H9 (cell line): Measurements from ENCODE around the gene PDZK1IP1. TPM values are rescaled to one million over a fixed set of nuclear protein-coding genes. Genes with fewer than 3 reads are reported as not detected.

Experiments
- DNase-seq: peaks from one replicate; pipeline ENCODE4 v3.0.0-alpha.2; 2017
- H2AFZ ChIP-seq: one replicate; pipeline ENCODE4 v1.6.1; 2013; ENCODE audit warnings: mild to moderate bottlenecking, low read length, control low read depth, moderate library complexity
- H2AK5ac ChIP-seq: 2 replicates; pipeline ENCODE4 v1.6.1; 2013; ENCODE audit warnings: low read length, control low read depth, mixed read lengths; ENCODE audit not compliant: insufficient read length
- H2BK120ac ChIP-seq: one replicate; pipeline ENCODE4 v1.6.1; 2013; ENCODE audit warnings: low read depth, mild to moderate bottlenecking, low read length, control low read depth, inconsistent platforms; ENCODE audit not compliant: poor library complexity, severe bottlenecking
- H2BK12ac ChIP-seq: 2 replicates; pipeline ENCODE4 v1.6.1; 2013; ENCODE audit warnings: low read length, control low read depth, mixed read lengths, low read depth; ENCODE audit not compliant: insufficient read length
- H2BK15ac ChIP-seq: 2 replicates; pipeline ENCODE4 v1.6.1; 2013; ENCODE audit warnings: low read depth, low read length, control low read depth
- H2BK20ac ChIP-seq: one replicate; pipeline ENCODE4 v1.6.1; 2013; ENCODE audit warnings: low read depth, mild to moderate bottlenecking, low read length, control low read depth, inconsistent platforms; ENCODE audit not compliant: poor library complexity, severe bottlenecking
- H2BK5ac ChIP-seq: 2 replicates; pipeline ENCODE4 v1.6.1; 2013; ENCODE audit warnings: low read length, control low read depth, mixed read lengths; ENCODE audit not compliant: insufficient read length
- H3K14ac ChIP-seq: 2 replicates; pipeline ENCODE4 v1.6.1; 2013; ENCODE audit warnings: low read length, control low read depth; ENCODE audit not compliant: insufficient read depth
- H3K18ac ChIP-seq: 2 replicates; pipeline ENCODE4 v1.6.1; 2013; ENCODE audit warnings: low read depth, mild to moderate bottlenecking, mixed read lengths, low read length, control low read depth; ENCODE audit not compliant: insufficient read length
- H3K23ac ChIP-seq: 2 replicates; pipeline ENCODE4 v1.6.1; 2013; ENCODE audit warnings: low read length, control low read depth, mixed read lengths, low read depth; ENCODE audit not compliant: insufficient read length
- H3K23me2 ChIP-seq: 2 replicates; pipeline ENCODE4 v1.6.1; 2013; ENCODE audit warnings: low read depth, mild to moderate bottlenecking, mixed read lengths, low read length, control low read depth; ENCODE audit not compliant: insufficient read length, poor library complexity, severe bottlenecking
- H3K27ac ChIP-seq: 2 replicates; pipeline ENCODE4 v1.5.1; 2013; ENCODE audit warnings: low read length, control low read depth, mixed read lengths, low read depth; ENCODE audit not compliant: insufficient read length
- H3K27me3 ChIP-seq: 2 replicates; pipeline ENCODE4 v1.6.1; 2013; ENCODE audit warnings: low read length, control low read depth, inconsistent platforms; ENCODE audit not compliant: insufficient read depth
- H3K4ac ChIP-seq: 2 replicates; pipeline ENCODE4 v1.6.1; 2013; ENCODE audit warnings: low read depth, mild to moderate bottlenecking, control low read depth, inconsistent platforms, low read length, moderate library complexity
- H3K4me1 ChIP-seq: 2 replicates; pipeline ENCODE4 v1.6.1; 2013; ENCODE audit warnings: low read length, control low read depth, inconsistent platforms; ENCODE audit not compliant: insufficient read depth
- H3K4me2 ChIP-seq: 2 replicates; pipeline ENCODE4 v1.6.1; 2013; ENCODE audit warnings: low read length, control low read depth, mixed read lengths; ENCODE audit not compliant: insufficient read length, insufficient read depth
- H3K56ac ChIP-seq: 2 replicates; pipeline ENCODE4 v1.6.1; 2013; ENCODE audit warnings: low read depth, mild to moderate bottlenecking, mixed read lengths, low read length, control low read depth; ENCODE audit not compliant: insufficient read length
- H3K79me1 ChIP-seq: 2 replicates; pipeline ENCODE4 v1.6.1; 2013; ENCODE audit warnings: low read depth, mild to moderate bottlenecking, moderate library complexity, low read length, control low read depth, inconsistent platforms; ENCODE audit not compliant: insufficient read depth, poor library complexity, severe bottlenecking
- H3K79me2 ChIP-seq: 2 replicates; pipeline ENCODE4 v1.6.1; 2013; ENCODE audit warnings: low read length, control low read depth, inconsistent platforms; ENCODE audit not compliant: insufficient read depth
- H3K9ac ChIP-seq: 2 replicates; pipeline ENCODE4 v1.6.1; 2013; ENCODE audit warnings: low read length, control low read depth, mixed read lengths; ENCODE audit not compliant: insufficient read length; ENCODE audit errors: extremely low read depth
- H3K9me3 ChIP-seq: one replicate; pipeline ENCODE4 v1.6.1; 2013; ENCODE audit warnings: low read depth, low read length, inconsistent platforms; ENCODE audit not compliant: control insufficient read depth
- H3T11ph ChIP-seq: one replicate; pipeline ENCODE4 v1.6.1; 2013; ENCODE audit warnings: mild to moderate bottlenecking, low read length, control low read depth, inconsistent platforms
- H4K20me1 ChIP-seq: one replicate; pipeline ENCODE4 v1.6.1; 2013; ENCODE audit not compliant: control insufficient read depth, insufficient read length, insufficient read depth
- H4K5ac ChIP-seq: 2 replicates; pipeline ENCODE4 v1.6.1; 2013; ENCODE audit warnings: low read depth, mild to moderate bottlenecking, mixed read lengths, low read length, control low read depth; ENCODE audit not compliant: insufficient read length
- H4K8ac ChIP-seq: replicated peaks from 2 replicates; pipeline ENCODE4 v1.6.1; 2013; ENCODE audit warnings: low read length, control low read depth, mixed read lengths, low read depth; ENCODE audit not compliant: insufficient read length
- H4K91ac ChIP-seq: 2 replicates; pipeline ENCODE4 v1.6.1; 2013; ENCODE audit warnings: low read depth, mild to moderate bottlenecking, moderate library complexity, mixed read lengths, low read length, control low read depth; ENCODE audit not compliant: insufficient read length
- H3K27ac Mint-ChIP-seq, 3 experiments: 2 replicates in 2 of 3; 3 replicates in 1 of 3; pipeline ENCODE4 v1.8.0; 2020 to 2021; ENCODE audit warnings: mixed read lengths in 3 of 3, mild to moderate bottlenecking in 1 of 3, moderate library complexity in 1 of 3
- H3K27me3 Mint-ChIP-seq: 2 replicates; pipeline ENCODE4 v1.8.0; 2021; ENCODE audit warnings: low read depth, mild to moderate bottlenecking, moderate library complexity, mixed read lengths
- H3K36me3 Mint-ChIP-seq, 3 experiments: 2 replicates in 2 of 3; 3 replicates in 1 of 3; pipeline ENCODE4 v1.8.0; 2020 to 2021; ENCODE audit warnings: low read depth in 3 of 3, mixed read lengths in 3 of 3; ENCODE audit not compliant: insufficient read depth in 1 of 3
- H3K4me1 Mint-ChIP-seq, 2 experiments: 2 replicates each; pipeline ENCODE4 v1.8.0; 2020; ENCODE audit warnings: mixed read lengths in 2 of 2
- H3K4me3 Mint-ChIP-seq, 2 experiments: 2 replicates in 1 of 2; 3 replicates in 1 of 2; pipeline ENCODE4 v1.8.0; 2020 to 2021; ENCODE audit warnings: mild to moderate bottlenecking in 2 of 2, mixed read lengths in 2 of 2, moderate library complexity in 1 of 2
- H3K9me3 Mint-ChIP-seq, 2 experiments: 2 replicates in 1 of 2; 3 replicates in 1 of 2; pipeline ENCODE4 v1.8.0; 2020; ENCODE audit warnings: mild to moderate bottlenecking in 2 of 2, mixed read lengths in 2 of 2, moderate library complexity in 1 of 2
- WGBS: extraction: QIAGEN DNeasy Blood & Tissue Kit; methylation state at CpG from one replicate; pipeline ENCODE4 v1.1.7; 2013; ENCODE audit warnings: missing lambda C conversion rate, low lambda C conversion rate, mixed read lengths; ENCODE audit not compliant: insufficient read length; ENCODE audit errors: extremely low coverage; 5-methylcytosine and 5-hydroxymethylcytosine counted together
- total RNA-seq: library from RNA; stranded (reverse); gene quantifications from 2 replicates; pipeline ENCODE4 v1.2.1, GENCODE V29; 2021
- TF ChIP-seq, protein P1 (sequence below): fragments of 200-600 bp; sonication (generic); conservative IDR thresholded peaks from 3 replicates; pipeline ENCODE4 v1.8.0; 2021; ENCODE audit warnings: antibody characterized with exemption, mild to moderate bottlenecking

PDZK1IP1 gene
- total RNA-seq, 1 experiment from 2014 or later = not detected

- Histone ChIP-seq H4K20me1 (no peaks in the 10 kb centered on the region), H3K27ac (no peak overlapping the region), H3K18ac (no peak overlapping the region), H3K14ac (no peak overlapping the region), H2BK120ac (no peak overlapping the region), H3K9ac (no peak overlapping the region), H3K4me1 (no peaks in the 10 kb centered on the region), H3K9me3 (no peaks in the 10 kb centered on the region), H2AK5ac (no peak overlapping the region), H3K4me2 (no peak overlapping the region), H3K27me3 (peaks cover 22% of the 10 kb centered on the region), H2BK12ac (no peak overlapping the region), H3K4ac (no peak overlapping the region), H3K23me2 (no peaks in the 10 kb centered on the region), H3K56ac (no peak overlapping the region), H3K79me2 (no peaks in the 10 kb centered on the region), H2BK20ac (no peak overlapping the region), H3K79me1 (no peaks in the 10 kb centered on the region), H3K23ac (no peak overlapping the region), H3T11ph (no peak overlapping the region), H4K5ac (no peak overlapping the region), H4K8ac (no peak overlapping the region), H2AFZ (no peak overlapping the region), H2BK15ac (no peak overlapping the region), H2BK5ac (no peak overlapping the region), H4K91ac (no peak overlapping the region)
- Mint-ChIP-seq H3K27ac (no peak overlapping the region), H3K36me3 (no peaks in the 10 kb centered on the region), H3K4me3 (no peak overlapping the region), H3K4me1 (peaks cover 7 to 14% of the 10 kb centered on the region in 2 experiments), H3K9me3 (no peaks in the 10 kb centered on the region; a peak in 1 of 5 replicates), H3K27me3 (peaks cover 95% of the 10 kb centered on the region)
- WGBS = no CpG with 5 or more reads among the region's 5 CpGs
- no peak for DNase-seq
- TF ChIP-seq, protein P1, sequence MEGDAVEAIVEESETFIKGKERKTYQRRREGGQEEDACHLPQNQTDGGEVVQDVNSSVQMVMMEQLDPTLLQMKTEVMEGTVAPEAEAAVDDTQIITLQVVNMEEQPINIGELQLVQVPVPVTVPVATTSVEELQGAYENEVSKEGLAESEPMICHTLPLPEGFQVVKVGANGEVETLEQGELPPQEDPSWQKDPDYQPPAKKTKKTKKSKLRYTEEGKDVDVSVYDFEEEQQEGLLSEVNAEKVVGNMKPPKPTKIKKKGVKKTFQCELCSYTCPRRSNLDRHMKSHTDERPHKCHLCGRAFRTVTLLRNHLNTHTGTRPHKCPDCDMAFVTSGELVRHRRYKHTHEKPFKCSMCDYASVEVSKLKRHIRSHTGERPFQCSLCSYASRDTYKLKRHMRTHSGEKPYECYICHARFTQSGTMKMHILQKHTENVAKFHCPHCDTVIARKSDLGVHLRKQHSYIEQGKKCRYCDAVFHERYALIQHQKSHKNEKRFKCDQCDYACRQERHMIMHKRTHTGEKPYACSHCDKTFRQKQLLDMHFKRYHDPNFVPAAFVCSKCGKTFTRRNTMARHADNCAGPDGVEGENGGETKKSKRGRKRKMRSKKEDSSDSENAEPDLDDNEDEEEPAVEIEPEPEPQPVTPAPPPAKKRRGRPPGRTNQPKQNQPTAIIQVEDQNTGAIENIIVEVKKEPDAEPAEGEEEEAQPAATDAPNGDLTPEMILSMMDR = no peak
Observed at GRCh38 chr1:47238935-47239592, 49.2 kb upstream of the PDZK1IP1 start.
